OCI-LY3 (cell line): ENCODE measurements around the gene CCT4.
A peak's percentile ranks its signal among the peaks of the same experiment; 100 is the strongest.

ENCODE experiments used
- H2AFZ ChIP-seq: fragments of 200-600, 300-600 bp; shearing (Covaris generic); 2 replicates; pipeline ENCODE4 v1.6.0; 2014; ENCODE audit warnings: antibody characterized with exemption, low read depth, low read length
- H3K27ac ChIP-seq: fragments of 200-600, 300-600 bp; sonication (generic); 2 replicates; pipeline ENCODE4 v1.5.1; 2014; ENCODE audit warnings: mild to moderate bottlenecking, low read length, moderate library complexity, mixed read lengths
- H3K27me3 ChIP-seq: fragments of 200-600, 300-600 bp; sonication (generic); 2 replicates; pipeline ENCODE4 v1.6.1; 2014; ENCODE audit warnings: low read depth, low read length, mixed read lengths
- H3K36me3 ChIP-seq: fragments of 200-600, 300-600 bp; sonication (generic); replicated peaks from 2 replicates; pipeline ENCODE3; 2014; ENCODE audit warnings: low read depth, low read length, mixed read lengths
- H3K4me1 ChIP-seq: fragments of 300-600, 200-600 bp; sonication (generic); 2 replicates; pipeline ENCODE4 v1.6.1; 2014; ENCODE audit warnings: low read length, mixed read lengths
- H3K4me2 ChIP-seq: fragments of 200-600, 300-600 bp; sonication (generic); 2 replicates; pipeline ENCODE4 v1.6.1; 2014; ENCODE audit warnings: low read length, mixed read lengths
- H3K4me3 ChIP-seq: fragments of 300-600, 200-600 bp; sonication (generic); 2 replicates; pipeline ENCODE4 v1.5.1; 2014; ENCODE audit warnings: antibody characterized with exemption, mild to moderate bottlenecking, low read length, moderate library complexity
- H3K79me2 ChIP-seq: fragments of 300-600, 200-600 bp; shearing (Covaris generic); 2 replicates; pipeline ENCODE4 v1.6.1; 2014; ENCODE audit warnings: mild to moderate bottlenecking, low read length, mixed read lengths
- H3K9ac ChIP-seq: fragments of 300-600, 200-600 bp; shearing (Covaris generic); 2 replicates; pipeline ENCODE4 v1.6.0; 2014; ENCODE audit warnings: mild to moderate bottlenecking, low read length, moderate library complexity
- H3K9me3 ChIP-seq: fragments of 200-600, 300-600 bp; shearing (Covaris generic); 2 replicates; pipeline ENCODE4 v1.6.1; 2014; ENCODE audit warnings: low read length, mixed read lengths; ENCODE audit not compliant: insufficient read depth
- H4K20me1 ChIP-seq: fragments of 200-600, 300-600 bp; sonication (generic); 2 replicates; pipeline ENCODE4 v1.6.1; 2016; ENCODE audit warnings: low read length, mixed read lengths; ENCODE audit not compliant: insufficient read depth
- CTCF ChIP-seq: fragments of 200-600, 300-600 bp; sonication (generic); IDR thresholded peaks from 2 replicates; pipeline ENCODE4 v1.5.1; 2014; ENCODE audit warnings: antibody characterized with exemption, low read length, low read depth
- EZH2phosphoT487 ChIP-seq: fragments of 200-600 bp; shearing (Covaris generic); IDR thresholded peaks from 2 replicates; pipeline ENCODE4 v1.6.1; 2018; ENCODE audit warnings: antibody characterized with exemption, mixed run types, low read depth

Gene CCT4

GRCh38 chr2:61905372-61906185 is 17.1 kb upstream of the CCT4 start, which contains the start of gene COMMD1:
TSS of gene COMMD1 (plus strand) at chr2:61905674. CDS start at chr2:61905679, 5 bp downstream.
- peak within 1 kb of the TSS; percentile 100 for H2AFZ ChIP-seq
- H4K20me1 ChIP-seq, result no peaks in the 10 kb centered on the region
- no peaks in the 10 kb centered on the region for H3K36me3 ChIP-seq
- H3K79me2 ChIP-seq, result peaks cover 9% of the 10 kb centered on the region
- H3K9me3 ChIP-seq, result no peaks in the 10 kb centered on the region
- TF ChIP-seq CTCF (no peak), EZH2phosphoT487 (no peak)
- H3K4me1 ChIP-seq, result peaks cover 6% of the 10 kb centered on the region; the same call in 1 of the 2 replicates
- no peaks in the 10 kb centered on the region for H3K27me3 ChIP-seq
- 0 out of 2 replicates have a peak within 1 kb of the TSS, but pooled peaks have one; percentile 15 for H3K27ac ChIP-seq
- peak within 1 kb of the TSS; percentile 79 for H3K9ac ChIP-seq
- peak within 1 kb of the TSS; percentile 99 for H3K4me2 ChIP-seq
- H3K4me3 ChIP-seq, result peak within 1 kb of the TSS; percentile 94

GRCh38 chr2:61900281-61900680 is 11.8 kb upstream of the CCT4 start:
- TF ChIP-seq CTCF, result no peak
- no peak for TF ChIP-seq EZH2phosphoT487
- no peak overlapping the region for H3K9ac ChIP-seq
- no peaks in the 10 kb centered on the region for H3K27me3 ChIP-seq
- no peaks in the 10 kb centered on the region for H3K79me2 ChIP-seq
- H2AFZ ChIP-seq, result no peak overlapping the region
- H3K9me3 ChIP-seq, result no peaks in the 10 kb centered on the region
- no peaks in the 10 kb centered on the region for H3K36me3 ChIP-seq
- no peak overlapping the region for H3K4me2 ChIP-seq
- H3K4me3 ChIP-seq, result no peak overlapping the region
- H4K20me1 ChIP-seq, result no peaks in the 10 kb centered on the region
- H3K4me1 ChIP-seq, result no peaks in the 10 kb centered on the region
- no peak overlapping the region for H3K27ac ChIP-seq

GRCh38 chr2:61898810-61899209 is 10.4 kb upstream of the CCT4 start:
- H4K20me1 ChIP-seq, result no peaks in the 10 kb centered on the region
- no peaks in the 10 kb centered on the region for H3K79me2 ChIP-seq
- H3K36me3 ChIP-seq, result no peaks in the 10 kb centered on the region
- no peaks in the 10 kb centered on the region for H3K9me3 ChIP-seq
- no peak overlapping the region for H3K4me2 ChIP-seq
- H3K27me3 ChIP-seq, result no peaks in the 10 kb centered on the region
- H2AFZ ChIP-seq, result no peak overlapping the region
- H3K4me3 ChIP-seq, result no peak overlapping the region
- H3K27ac ChIP-seq, result no peak overlapping the region
- H3K4me1 ChIP-seq, result no peaks in the 10 kb centered on the region
- TF ChIP-seq EZH2phosphoT487, result no peak
- TF ChIP-seq CTCF, result peak; percentile 64
- no peak overlapping the region for H3K9ac ChIP-seq

GRCh38 chr2:61887717-61888266 is 664 bp downstream of the CCT4 start:
- Histone ChIP-seq H3K79me2 (peaks cover 59% of the 10 kb centered on the region), H3K9ac (peak overlapping the region; percentile 94), H3K27me3 (no peaks in the 10 kb centered on the region), H3K9me3 (no peaks in the 10 kb centered on the region), H3K27ac (peak overlapping the region; percentile 61), H3K36me3 (peaks cover 37% of the 10 kb centered on the region), H3K4me1 (peaks cover 11% of the 10 kb centered on the region), H2AFZ (no peak overlapping the region), H4K20me1 (peaks cover 35% of the 10 kb centered on the region), H3K4me2 (peak overlapping the region; percentile 91), H3K4me3 (peak overlapping the region; percentile 91)
- TF ChIP-seq CTCF (no peak), EZH2phosphoT487 (no peak)
